IPS-NIHi11 (cell line): ENCODE measurements around the gene CDKN1A.

Experiments
- DNase-seq: peaks from one replicate; pipeline ENCODE4 v3.0.0; 2012; ENCODE audit warnings: mixed read lengths, low spot score

The CDKN1A gene

GRCh38 chr6:36655085-36655724, 23.3 kb upstream of the CDKN1A start:
- DNase-seq, result no peak

DNA sequence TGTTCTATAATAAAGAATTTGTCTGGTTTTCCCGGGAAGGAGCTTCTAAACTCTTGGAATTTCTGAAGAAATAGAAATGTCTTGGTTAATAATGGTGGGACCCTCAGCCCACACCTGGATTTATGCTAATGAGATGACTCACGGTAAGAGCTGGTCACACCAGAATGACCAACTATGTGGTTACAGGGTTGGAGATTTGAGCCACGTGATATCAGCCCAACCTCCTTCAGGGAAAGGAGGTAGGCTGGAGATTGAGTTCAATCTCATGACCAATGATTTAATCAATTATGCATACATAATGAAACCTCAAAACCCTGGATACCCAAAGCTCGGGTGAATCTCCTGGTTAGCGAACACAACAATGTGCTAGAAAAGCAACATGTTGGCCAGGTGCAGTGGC, 22.1 kb upstream of the CDKN1A start:
- no peak for DNase-seq

- DNase-seq, result no peak
Observed at GRCh38 chr6:36657271-36657670, 21.2 kb upstream of the CDKN1A start.

DNA sequence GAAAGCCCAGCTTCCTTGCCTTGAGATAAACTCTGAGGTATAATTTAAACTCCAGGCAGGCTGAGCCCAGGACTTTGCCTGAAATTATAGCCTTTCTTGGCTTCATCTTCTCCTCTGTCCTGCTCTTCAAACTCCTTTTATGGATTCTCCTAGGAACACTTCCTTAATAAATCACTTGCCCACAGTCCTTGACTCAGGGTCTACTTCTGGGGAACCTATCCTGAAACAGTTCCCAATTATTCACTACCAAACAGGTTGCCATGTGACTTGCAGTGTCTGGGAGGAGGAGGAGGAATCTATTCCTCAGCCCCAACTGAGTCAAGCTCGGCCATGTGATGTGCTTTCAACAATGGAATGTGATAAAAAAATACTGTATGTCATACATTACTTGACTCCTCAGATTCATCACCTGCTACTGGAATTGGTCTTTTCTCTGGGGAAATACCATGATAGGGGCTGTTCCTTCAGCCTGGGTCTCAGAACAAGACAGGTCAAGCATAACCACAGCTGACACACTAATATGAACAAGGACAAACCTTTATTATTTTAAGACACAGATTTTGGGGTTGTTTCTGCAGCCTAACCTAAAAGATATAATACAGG, 20.5 kb upstream of the CDKN1A start:
- DNase-seq, result no peak

GRCh38 chr6:36659271-36659670, 19.2 kb upstream of the CDKN1A start:
- no peak for DNase-seq

DNA sequence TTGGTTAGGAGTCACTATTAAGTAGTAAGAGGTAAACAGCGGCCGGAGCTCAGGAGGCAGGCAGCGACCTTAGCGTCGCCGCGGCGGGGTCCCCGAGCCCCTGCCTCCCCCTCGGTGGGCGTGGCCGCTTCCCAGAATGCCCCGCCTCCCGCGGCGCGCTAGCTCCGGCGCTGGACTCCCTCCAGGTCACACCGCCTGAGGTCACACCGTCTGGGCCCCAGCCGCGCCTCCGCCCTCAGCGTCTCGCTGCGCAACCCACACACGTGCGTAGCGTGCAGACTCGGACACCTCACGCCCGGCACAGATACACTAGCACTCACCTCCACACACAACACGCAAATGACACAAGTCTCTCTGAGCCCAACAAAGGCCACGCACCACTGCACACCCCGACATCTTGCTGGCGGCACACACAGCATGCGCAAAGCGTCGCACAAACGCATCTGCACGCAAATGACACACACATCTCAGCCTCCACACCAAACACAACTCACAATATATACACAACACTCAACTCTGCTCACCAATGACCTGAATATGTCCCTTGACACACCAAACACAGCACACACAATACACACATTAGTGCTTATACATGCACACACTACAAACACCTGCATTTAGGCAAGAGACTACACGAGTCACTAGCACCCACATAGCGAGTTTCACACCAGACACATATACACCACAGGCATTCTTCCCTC, 17.6 kb upstream of the CDKN1A start:
- DNase-seq, result peak; percentile 93

DNA sequence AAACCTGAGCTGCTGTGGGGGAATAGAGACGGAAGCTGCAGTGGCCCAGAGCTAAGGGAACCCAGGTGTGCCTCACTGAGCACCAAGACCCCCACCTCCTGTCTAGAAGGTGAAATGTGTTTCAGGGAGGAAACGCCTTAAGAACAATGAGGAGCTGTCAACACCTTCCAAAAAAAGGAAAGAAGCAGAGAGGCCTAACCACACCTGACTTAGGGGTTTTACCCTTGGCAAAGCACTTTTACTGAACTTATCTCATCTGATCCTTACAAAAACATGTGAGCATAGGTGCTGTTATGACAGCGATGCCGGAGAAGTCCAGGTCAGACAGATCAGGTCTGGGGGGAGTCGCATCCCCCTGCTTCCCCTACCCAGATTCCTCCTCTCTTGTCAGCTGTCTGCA, 16.1 kb upstream of the CDKN1A start:
- DNase-seq, result no peak

GRCh38 chr6:36662827-36663256, 15.7 kb upstream of the CDKN1A start:
- no peak for DNase-seq

DNA sequence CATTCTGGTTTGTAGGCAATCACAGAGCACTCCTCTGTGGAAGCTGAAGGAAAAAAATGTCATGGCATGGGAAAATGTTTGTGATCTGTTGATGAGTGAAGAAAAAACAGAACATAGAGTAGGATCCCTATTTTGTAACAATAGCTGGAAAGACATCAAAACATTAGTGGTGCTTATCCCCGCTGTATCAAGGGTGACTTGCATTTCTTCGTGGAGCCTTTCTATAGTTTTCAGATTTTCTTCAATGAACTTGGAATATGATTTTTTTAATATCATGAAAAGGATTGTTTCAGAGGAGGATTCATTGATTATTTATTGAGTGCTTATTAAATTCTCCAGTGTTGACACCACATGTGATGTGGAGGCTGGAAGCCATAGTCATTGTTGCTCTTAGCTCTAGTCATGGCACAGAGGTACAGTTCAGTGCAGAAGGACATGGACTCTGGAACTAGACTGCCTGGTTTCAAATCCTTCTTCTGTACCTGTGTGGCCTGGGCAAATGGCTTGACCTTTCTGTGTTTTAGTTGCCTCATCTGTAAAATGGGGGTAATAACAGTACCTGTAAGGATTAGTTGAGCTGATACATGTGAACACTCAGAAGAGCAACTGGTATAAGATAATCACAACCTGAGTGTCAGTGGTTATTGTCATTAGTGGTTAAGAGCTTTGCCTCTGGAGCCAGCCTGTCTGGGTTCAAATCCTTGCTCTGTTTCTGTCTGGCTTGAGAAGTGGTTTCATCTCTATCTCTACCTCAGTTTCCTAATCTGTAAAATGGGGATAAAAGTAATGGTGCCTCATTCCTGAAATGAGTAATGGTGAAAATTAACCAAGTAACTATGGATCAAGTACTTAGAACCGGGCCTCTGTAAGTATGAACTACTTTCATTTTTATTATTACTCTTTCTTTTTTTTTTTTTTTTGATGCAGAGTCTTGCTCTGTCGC, 14.7 kb upstream of the CDKN1A start:
- DNase-seq, result no peak

DNA sequence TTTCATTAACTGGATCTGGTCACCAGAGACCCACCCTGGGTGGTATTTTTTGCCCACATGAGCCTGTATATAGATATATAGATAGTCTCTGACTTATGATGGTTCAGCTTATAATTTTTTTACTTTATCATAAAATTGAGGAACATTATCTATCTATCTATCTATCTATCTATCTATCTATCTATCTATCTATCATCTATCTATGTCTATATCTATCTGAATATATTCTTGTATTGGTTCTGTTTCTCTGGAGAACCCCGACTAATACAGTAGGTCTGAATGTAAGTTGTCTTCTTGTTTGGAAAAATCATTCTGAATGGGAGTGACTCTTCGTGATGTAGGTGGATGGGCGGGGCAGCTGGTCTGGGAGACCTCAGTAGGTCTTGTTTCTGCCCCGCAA, 13.3 kb upstream of the CDKN1A start:
- no peak for DNase-seq

DNA sequence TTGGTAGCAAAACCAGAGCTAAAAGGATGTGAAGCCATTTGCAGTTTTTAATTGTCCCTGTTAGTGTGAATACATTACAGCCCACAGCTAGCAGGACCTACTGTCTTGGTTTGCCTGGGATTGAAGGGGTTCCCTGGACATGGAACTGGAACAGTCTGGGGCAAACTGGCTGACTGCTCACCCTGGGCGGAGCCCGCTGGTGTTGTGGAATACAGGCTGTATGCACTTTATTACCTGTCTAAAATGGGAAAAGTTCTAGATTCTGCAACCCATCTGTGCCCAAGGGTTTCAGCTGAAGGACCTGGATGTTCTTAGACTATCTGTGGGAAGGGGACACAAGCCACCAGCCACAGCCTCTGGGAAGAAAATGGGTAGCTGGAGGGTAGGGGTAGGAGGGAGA, 12.2 kb upstream of the CDKN1A start:
- no peak for DNase-seq

GRCh38 chr6:36666826-36667591, 11.5 kb upstream of the CDKN1A start:
- DNase-seq, result peak; percentile 79

- DNase-seq, result no peak
Observed at GRCh38 chr6:36668591-36668990, 9.9 kb upstream of the CDKN1A start.

DNA sequence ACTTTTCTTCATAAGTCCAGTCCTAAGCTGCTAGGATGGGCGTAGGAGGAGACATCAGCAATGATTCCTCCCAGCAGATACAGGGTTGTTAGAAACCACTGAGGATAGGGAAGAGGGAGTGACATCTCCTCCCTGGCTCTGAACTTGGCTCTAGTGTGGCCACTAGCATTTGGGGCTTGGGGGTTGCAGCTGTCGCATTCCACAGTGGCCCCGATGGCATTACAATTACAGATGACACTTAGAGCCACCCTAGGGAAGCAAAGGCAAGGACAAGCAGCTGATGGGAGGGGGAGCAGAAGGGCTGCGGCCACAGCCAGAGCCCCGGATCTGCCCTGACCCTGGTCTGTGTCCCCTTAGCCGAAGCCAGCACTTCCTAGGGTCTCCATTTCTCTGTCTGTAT, 9.5 kb upstream of the CDKN1A start:
- DNase-seq, result no peak

DNA sequence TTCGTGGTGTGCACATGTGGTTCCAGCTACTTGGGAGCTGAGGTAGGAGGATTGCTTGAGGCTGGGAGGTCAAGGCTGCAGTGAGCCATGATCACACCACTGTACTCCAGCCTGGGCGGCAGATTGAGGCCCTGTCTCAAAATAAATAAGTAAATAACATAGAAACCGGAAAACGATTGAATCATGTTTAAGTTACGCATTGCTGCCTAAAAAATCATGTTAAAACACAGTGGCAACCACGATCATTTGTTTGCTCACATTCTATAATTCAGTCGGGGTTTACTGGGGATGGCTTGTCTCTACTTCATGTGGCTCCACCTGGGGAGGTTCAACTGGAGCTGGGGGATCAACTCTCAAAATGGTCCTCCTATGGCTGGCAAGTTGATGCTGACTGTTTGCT, 8.2 kb upstream of the CDKN1A start:
- no peak for DNase-seq

DNA sequence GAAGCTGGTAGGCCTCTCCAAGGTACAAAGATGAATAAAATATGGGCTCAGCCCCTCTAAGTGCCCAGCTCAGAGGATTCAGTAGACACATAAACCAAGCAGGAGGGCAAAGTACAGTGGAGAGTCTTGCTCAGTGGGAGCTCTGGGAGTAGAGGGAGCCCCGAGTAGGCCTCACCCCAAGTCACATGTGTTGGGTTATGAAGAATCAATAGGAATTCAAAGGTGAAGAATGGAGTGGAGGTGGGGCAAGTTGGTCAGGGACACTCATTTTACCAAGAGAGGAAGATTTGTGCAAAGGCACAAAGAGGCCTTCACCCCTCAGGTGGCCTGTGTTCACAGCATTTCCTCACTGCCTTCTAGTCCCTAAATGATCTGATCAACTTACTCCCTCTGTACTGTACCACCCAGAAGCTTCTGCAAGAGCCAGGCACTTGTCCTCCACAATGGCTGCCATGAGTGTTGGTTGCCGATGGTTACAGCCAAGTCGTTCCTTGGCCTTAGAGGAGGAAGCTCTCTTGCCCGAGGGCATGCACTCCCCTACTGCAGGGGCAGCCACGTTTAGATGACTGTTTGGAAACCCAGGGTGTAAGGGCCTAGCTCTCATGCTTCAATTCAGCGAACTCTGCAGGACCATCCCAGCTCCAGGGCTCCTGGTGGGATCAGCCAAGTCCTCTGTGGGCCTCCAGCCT, 6.7 kb upstream of the CDKN1A start:
- no peak for DNase-seq

GRCh38 chr6:36673882-36674281, 4.6 kb upstream of the CDKN1A start:
- DNase-seq, result no peak

DNA sequence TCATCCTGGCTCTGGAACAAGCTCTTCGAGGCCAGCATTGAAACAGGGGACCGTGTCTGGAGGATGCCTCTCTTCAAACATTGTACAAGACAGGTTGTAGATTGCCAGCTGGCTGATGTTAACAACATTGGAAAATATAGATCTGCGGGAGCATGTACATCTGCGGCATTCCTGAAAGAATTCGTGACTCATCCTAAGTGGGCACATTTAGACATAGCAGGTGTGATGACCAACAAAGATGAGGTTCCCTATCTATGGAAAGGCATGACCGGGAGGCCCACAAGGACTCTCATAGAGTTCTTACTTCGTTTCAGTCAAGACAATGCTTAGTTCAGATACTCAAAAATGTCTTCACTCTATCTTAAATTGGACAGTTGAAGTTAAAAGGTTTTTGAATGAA, 3.6 kb upstream of the CDKN1A start:
- DNase-seq, result no peak

DNA sequence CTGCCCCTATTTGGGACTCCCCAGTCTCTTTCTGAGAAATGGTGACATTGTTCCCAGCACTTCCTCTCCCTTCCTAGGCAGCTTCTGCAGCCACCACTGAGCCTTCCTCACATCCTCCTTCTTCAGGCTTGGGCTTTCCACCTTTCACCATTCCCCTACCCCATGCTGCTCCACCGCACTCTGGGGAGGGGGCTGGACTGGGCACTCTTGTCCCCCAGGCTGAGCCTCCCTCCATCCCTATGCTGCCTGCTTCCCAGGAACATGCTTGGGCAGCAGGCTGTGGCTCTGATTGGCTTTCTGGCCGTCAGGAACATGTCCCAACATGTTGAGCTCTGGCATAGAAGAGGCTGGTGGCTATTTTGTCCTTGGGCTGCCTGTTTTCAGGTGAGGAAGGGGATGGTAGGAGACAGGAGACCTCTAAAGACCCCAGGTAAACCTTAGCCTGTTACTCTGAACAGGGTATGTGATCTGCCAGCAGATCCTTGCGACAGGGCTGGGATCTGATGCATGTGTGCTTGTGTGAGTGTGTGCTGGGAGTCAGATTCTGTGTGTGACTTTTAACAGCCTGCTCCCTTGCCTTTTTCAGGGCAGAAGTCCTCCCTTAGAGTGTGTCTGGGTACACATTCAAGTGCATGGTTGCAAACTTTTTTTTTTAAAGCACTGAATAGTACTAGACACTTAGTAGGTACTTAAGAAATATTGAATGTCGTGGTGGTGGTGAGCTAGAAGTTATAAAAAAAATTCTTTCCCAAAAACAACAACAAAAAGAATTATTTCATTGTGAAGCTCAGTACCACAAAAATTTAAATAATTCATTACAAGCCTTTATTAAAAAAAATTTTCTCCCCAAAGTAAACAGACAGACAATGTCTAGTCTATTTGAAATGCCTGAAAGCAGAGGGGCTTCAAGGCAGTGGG, 2.1 kb upstream of the CDKN1A start:
- no peak for DNase-seq
